Endothelial cell (in vitro differentiated cells): ENCODE measurements around the gene PLAC8L1. TPM values are rescaled to one million over a fixed set of nuclear protein-coding genes. Genes with fewer than 3 reads are reported as not detected.

Experiments used
- DNase-seq: peaks from one replicate; pipeline ENCODE4 v3.0.0; 2021; ENCODE audit warnings: low spot score
- H3K27ac Mint-ChIP-seq: one replicate; pipeline ENCODE4 v1.8.0; 2021; ENCODE audit warnings: mixed read lengths, inconsistent platforms; ENCODE audit not compliant: unreplicated experiment
- H3K27me3 Mint-ChIP-seq: one replicate; pipeline ENCODE4 v1.8.0; 2021; ENCODE audit warnings: mild to moderate bottlenecking, moderate library complexity, mixed read lengths, inconsistent platforms; ENCODE audit not compliant: unreplicated experiment
- H3K36me3 Mint-ChIP-seq: one replicate; pipeline ENCODE4 v1.8.0; 2021; ENCODE audit warnings: mild to moderate bottlenecking, low read depth, mixed read lengths, inconsistent platforms; ENCODE audit not compliant: unreplicated experiment
- H3K4me1 Mint-ChIP-seq: one replicate; pipeline ENCODE4 v1.8.0; 2021; ENCODE audit warnings: mild to moderate bottlenecking, mixed read lengths, inconsistent platforms; ENCODE audit not compliant: unreplicated experiment
- H3K4me3 Mint-ChIP-seq: one replicate; pipeline ENCODE4 v1.8.0; 2021; ENCODE audit warnings: mild to moderate bottlenecking, mixed read lengths, inconsistent platforms; ENCODE audit not compliant: unreplicated experiment
- H3K9me3 Mint-ChIP-seq: one replicate; pipeline ENCODE4 v1.8.0; 2021; ENCODE audit warnings: mixed read lengths, inconsistent platforms; ENCODE audit not compliant: unreplicated experiment
- CTCF ChIP-seq: fragments of 200-600 bp; sonication (generic); IDR thresholded peaks from one replicate; pipeline ENCODE4 v1.5.0; 2021; ENCODE audit warnings: antibody characterized with exemption; ENCODE audit not compliant: unreplicated experiment
- total RNA-seq: library from RNA; stranded (reverse); fragmentation: NEBNext Ultra II Directional; extraction: Animal tissue kit (Norgen Biotek cat#: 25700); gene quantifications from one replicate; pipeline ENCODE4 v1.2.1, GENCODE V29; 2021; ENCODE audit not compliant: unreplicated experiment

The PLAC8L1 gene
- total RNA-seq, 1 donor from 2014 or later = 0.80 TPM

GRCh38 chr5:146098047-146098446 is 7.3 kb downstream of the PLAC8L1 start:
- Mint-ChIP-seq H3K36me3 (no peaks in the 10 kb centered on the region), H3K4me3 (no peak overlapping the region), H3K9me3 (no peaks in the 10 kb centered on the region), H3K27me3 (no peaks in the 10 kb centered on the region), H3K4me1 (no peaks in the 10 kb centered on the region), H3K27ac (no peak overlapping the region)
- DNase-seq = no peak
- TF ChIP-seq CTCF = no peak

- no peaks in the 10 kb centered on the region for H3K4me1 Mint-ChIP-seq
- no peak for TF ChIP-seq CTCF
- H3K36me3 Mint-ChIP-seq = no peaks in the 10 kb centered on the region
- H3K27ac Mint-ChIP-seq = no peak overlapping the region
- H3K4me3 Mint-ChIP-seq = no peak overlapping the region
- H3K27me3 Mint-ChIP-seq = no peaks in the 10 kb centered on the region
- no peaks in the 10 kb centered on the region for H3K9me3 Mint-ChIP-seq
- DNase-seq = no peak
Observed at GRCh38 chr5:146091881-146092280, 13.5 kb downstream of the PLAC8L1 start.

GRCh38 chr5:146089287-146089686 is 16.1 kb downstream of the PLAC8L1 start:
- H3K9me3 Mint-ChIP-seq = no peaks in the 10 kb centered on the region
- no peak for DNase-seq
- TF ChIP-seq CTCF = no peak
- no peaks in the 10 kb centered on the region for H3K27me3 Mint-ChIP-seq
- no peak overlapping the region for H3K4me3 Mint-ChIP-seq
- no peaks in the 10 kb centered on the region for H3K4me1 Mint-ChIP-seq
- H3K36me3 Mint-ChIP-seq = no peaks in the 10 kb centered on the region
- H3K27ac Mint-ChIP-seq = no peak overlapping the region

- DNase-seq = no peak
- Mint-ChIP-seq H3K36me3 (no peaks in the 10 kb centered on the region), H3K9me3 (no peaks in the 10 kb centered on the region), H3K27ac (no peak overlapping the region), H3K4me3 (no peak overlapping the region), H3K27me3 (no peaks in the 10 kb centered on the region), H3K4me1 (no peaks in the 10 kb centered on the region)
- TF ChIP-seq CTCF = no peak
Observed at GRCh38 chr5:146088098-146088497, 17.3 kb downstream of the PLAC8L1 start.

- no peaks in the 10 kb centered on the region for H3K9me3 Mint-ChIP-seq
- DNase-seq = no peak
- H3K4me3 Mint-ChIP-seq = no peak overlapping the region
- TF ChIP-seq CTCF = no peak
- H3K27me3 Mint-ChIP-seq = no peaks in the 10 kb centered on the region
- H3K27ac Mint-ChIP-seq = no peak overlapping the region
- no peaks in the 10 kb centered on the region for H3K4me1 Mint-ChIP-seq
- H3K36me3 Mint-ChIP-seq = no peaks in the 10 kb centered on the region
Observed at GRCh38 chr5:146084376-146084775, 21.0 kb downstream of the PLAC8L1 start.
